G401.6 (cell line): ENCODE measurements around the gene MICALL1.

Experiments
- FAIRE-seq: peaks from 2 replicates; lab custom pipeline; 2012; peaks lifted over from hg19 to GRCh38; lab: Jason Lieb, UNC

MICALL1 gene

DNA sequence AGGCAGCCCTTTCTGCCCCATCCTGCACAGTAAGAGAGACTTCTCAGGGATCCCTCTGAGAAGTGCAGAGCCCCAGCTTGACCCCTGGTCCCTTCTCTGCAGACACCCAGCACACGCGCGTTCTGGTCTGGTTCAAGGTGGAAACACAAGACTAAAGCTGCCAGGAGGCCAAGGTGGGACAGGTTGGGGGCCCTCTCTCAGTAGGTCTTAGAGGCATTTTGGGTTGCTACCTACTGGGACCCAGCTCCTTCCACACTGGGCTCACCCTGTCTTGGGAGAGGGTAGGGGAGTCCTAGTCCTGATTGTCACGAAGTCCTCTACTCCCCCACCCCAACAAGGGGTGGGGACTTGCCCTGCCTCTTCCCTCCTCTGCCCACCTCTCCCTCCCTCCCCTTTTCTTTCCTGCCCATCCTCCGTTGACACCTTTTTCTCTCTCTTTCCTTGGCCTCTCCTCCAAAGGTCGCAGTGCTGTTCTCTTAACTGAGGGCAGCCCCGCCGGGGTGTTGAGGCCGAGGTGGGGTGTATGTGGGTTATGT is 79.0 kb downstream of the MICALL1 start:
- FAIRE-seq = no peak

DNA sequence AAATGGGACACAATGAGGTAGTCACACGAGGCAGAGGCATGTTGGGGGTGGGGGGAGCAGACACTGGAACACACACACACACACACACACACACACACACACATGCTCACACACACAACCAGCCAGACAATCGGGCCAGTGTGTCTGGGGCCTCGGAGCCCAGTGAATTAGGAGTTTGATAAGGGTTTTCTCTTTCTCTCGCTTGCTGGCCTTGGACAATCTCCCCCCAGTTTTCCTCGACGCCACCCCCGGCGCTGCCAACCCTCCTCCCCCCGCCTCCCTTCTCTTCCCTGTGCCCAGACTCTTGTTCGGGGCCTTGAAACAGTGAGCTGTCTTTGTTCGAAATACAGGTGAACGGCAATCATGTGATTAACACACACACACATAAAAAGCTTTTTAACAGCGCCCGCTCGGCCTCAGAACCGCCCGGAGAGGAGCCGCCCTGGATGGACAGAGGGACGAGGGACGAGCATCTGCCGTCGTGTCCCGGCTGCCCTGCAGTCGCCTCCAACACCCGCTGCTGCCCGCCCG is 79.7 kb downstream of the MICALL1 start:
- FAIRE-seq = no peak

DNA sequence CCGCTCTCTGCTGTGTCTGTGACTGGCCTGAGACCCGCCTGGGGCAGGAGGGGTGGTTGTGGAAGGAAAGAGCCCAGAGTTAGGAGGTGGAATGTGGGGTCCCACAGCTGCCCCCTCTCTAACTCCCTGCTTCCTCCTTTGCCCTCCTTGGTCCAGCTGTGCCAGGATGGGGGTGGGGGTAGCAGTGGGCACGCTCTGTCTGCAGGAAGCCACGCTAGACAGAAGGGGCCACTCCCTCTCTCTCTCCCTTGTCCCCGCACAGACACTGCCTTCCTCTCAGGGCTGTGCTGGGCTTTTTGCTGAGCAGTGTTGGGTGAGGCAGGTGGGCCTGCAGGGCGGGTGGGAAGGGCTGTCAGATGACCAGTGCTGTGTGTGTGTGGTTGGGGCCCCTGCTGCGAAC is 80.3 kb downstream of the MICALL1 start:
- no peak for FAIRE-seq

DNA sequence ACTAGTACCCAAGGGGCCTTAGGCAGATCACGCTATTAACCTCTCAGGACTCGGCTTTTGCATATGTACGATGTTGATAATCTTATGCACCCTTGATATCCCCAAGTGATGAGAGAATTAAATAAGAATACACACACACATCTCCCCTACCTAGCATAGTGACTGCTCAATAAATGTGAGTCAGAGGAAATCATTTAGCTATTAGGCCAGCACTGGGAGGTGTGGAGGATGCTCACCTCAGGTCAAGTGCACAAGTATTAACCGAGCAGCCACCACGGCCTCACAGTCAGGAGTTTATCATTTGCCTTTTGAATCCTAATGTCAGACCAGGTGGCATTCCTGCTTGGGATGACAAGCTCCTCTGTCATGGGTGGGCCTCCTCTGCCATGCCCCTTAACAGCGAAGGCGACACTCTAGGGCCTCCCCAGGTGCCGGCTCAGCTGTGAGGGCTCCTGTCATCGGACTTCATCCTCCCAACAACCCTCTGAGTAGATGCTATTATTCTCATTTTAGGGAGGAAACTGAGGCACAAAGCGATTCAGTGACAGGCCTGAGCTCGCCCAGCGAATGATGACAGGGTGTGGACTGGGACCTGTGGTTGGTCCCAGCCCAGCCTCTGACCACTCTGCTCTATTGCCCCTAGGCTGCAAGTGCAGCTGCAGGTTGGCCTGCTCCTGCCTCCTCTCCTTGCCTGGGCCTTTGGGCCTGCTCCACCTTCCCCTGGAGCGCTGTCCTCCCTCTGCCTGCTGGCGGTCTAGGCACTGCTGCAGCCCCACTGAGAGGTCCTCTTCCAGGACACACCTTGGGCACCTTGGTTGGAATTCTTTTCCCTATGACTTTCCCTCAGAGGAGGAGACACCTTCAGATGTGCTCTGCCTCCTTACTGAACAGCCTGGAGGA is 83.3 kb downstream of the MICALL1 start:
- FAIRE-seq = no peak

DNA sequence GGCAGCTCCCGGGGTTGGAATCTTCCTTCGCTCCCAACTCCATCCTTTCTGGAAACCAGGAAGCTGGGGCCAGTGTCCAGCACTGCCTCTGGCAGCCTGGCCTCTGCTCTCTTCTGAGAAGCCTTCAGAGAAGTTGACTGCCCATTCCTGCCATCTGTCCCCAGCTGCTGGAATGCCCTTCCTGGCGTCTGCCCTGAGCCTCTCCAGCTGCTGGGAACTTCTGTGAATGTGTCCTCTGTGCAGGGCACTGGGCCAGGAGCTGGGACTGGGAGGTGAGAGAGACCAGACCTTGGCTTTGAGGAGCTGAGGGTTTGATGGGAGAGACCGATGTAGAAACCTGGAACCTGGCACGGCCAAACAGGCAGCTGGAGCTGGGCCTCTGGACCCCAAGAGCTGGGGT is 84.2 kb downstream of the MICALL1 start:
- FAIRE-seq = no peak

DNA sequence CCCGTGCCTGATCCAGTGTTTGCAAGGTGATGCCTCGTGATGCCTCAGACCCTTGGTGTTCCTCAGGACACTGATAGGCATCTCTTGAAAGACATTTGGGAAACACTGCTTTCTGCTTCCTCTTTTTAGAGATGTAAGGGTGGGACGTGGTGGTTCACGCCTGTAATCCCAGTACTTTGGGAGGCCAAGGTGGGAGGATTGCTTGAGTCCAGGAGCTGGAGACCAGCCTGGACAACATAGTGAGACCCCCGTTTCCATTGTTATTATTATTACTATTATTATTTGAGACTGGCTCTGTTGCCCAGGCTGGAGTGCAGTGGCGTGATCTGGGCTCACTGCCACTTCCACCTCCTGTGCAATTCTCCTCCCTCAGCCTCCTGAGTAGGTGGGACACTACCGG is 84.8 kb downstream of the MICALL1 start:
- FAIRE-seq = no peak

DNA sequence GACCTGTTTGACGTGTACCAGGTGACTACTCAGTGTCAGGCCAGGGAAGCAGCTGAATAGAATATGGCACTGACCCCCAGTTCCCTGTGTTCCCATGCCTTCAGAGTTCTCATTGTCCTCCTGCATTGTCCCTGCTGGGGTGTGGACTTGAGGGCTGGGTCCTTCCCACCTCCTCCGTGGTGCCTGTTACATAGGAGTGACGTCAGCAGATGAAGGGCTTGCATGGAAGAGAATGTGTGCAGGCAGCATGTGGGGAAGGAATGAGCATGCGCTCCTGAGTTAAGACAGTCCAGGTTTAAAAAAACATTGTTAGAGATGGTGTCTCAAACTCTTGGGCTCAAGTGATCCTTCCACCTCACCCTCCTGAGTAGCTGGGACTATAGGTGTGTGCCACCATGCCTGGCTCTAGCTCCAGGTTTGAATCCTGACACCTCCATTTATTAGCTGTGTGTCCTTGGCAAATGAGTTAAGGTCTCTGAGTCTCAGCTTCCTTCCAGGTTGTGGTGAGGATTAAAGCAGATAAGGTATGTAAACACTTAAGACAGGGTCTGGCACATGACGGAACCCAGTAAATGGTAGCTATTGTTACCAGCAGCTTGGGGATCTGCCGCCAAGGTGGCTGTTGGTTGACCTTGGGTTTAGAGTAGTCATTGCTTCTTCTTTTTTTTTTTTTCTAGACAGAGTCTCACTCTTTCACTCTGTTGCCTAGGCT is 85.8 kb downstream of the MICALL1 start:
- FAIRE-seq = no peak
